Endodermal cell (in vitro differentiated cells): ENCODE results near the gene EPHB1. TPM values are rescaled to one million over a fixed set of nuclear protein-coding genes. Genes with fewer than 3 reads are reported as not detected.

ENCODE experiments used
- DNase-seq: peaks from one replicate; pipeline ENCODE4 v3.0.0-alpha.2; 2017
- H3K27ac ChIP-seq: 2 replicates; pipeline ENCODE4 v1.5.1; 2013; ENCODE audit warnings: mild to moderate bottlenecking, low read depth, low read length, moderate library complexity
- H3K27me3 ChIP-seq: 2 replicates; pipeline ENCODE4 v1.6.1; 2013; ENCODE audit warnings: mild to moderate bottlenecking, low read length, moderate library complexity; ENCODE audit not compliant: insufficient read depth, control insufficient read depth, poor library complexity, severe bottlenecking
- H3K36me3 ChIP-seq: 2 replicates; pipeline ENCODE4 v1.7.0; 2013; ENCODE audit warnings: mild to moderate bottlenecking, low read length, moderate library complexity; ENCODE audit not compliant: control insufficient read depth, insufficient read depth
- H3K4me1 ChIP-seq: one replicate; pipeline ENCODE4 v1.7.0; 2013; ENCODE audit warnings: low read length; ENCODE audit not compliant: control insufficient read depth, insufficient read depth
- H3K4me3 ChIP-seq: 2 replicates; pipeline ENCODE4 v1.5.1; 2013; ENCODE audit warnings: mild to moderate bottlenecking, low read length, moderate library complexity
- H3K9ac ChIP-seq: 2 replicates; pipeline ENCODE4 v1.6.1; 2013; ENCODE audit warnings: mild to moderate bottlenecking, low read length, moderate library complexity; ENCODE audit not compliant: poor library complexity, severe bottlenecking; ENCODE audit errors: extremely low read depth
- H3K9me3 ChIP-seq: 2 replicates; pipeline ENCODE4 v1.6.1; 2013; ENCODE audit warnings: mild to moderate bottlenecking, low read length, moderate library complexity; ENCODE audit not compliant: control insufficient read depth
- H3K27ac Mint-ChIP-seq: 2 replicates; pipeline ENCODE4 v1.8.0; 2020; ENCODE audit warnings: mixed read lengths
- H3K27me3 Mint-ChIP-seq: 2 replicates; pipeline ENCODE4 v1.8.0; 2021; ENCODE audit warnings: mild to moderate bottlenecking, mixed read lengths; ENCODE audit not compliant: insufficient read depth
- H3K36me3 Mint-ChIP-seq: 2 replicates; pipeline ENCODE4 v1.8.0; 2020; ENCODE audit warnings: low read depth, mixed read lengths
- H3K4me1 Mint-ChIP-seq: 2 replicates; pipeline ENCODE4 v1.8.0; 2020; ENCODE audit warnings: mixed read lengths
- H3K4me3 Mint-ChIP-seq: 2 replicates; pipeline ENCODE4 v1.8.0; 2020; ENCODE audit warnings: mild to moderate bottlenecking, moderate library complexity, mixed read lengths
- H3K9me3 Mint-ChIP-seq: 2 replicates; pipeline ENCODE4 v1.8.0; 2020; ENCODE audit warnings: mild to moderate bottlenecking, mixed read lengths
- WGBS, 2 experiments: methylation state at CpG; one replicate each; pipeline versions ENCODE4 v1.1.5 to v1.1.7; 2013; ENCODE audit warnings: missing lambda C conversion rate in 2 of 2, mixed read lengths in 1 of 2; ENCODE audit not compliant: insufficient coverage in 1 of 2, insufficient read length in 1 of 2; 5-methylcytosine and 5-hydroxymethylcytosine counted together
- total RNA-seq, 2 donors: library from RNA; stranded (reverse); fragmentation: NEBNext Ultra II Directional in 1 of 2; extraction: Animal tissue kit (Norgen Biotek cat#: 25700) in 1 of 2; gene quantifications; 2 replicates in 1 of 2; 3 replicates in 1 of 2; pipeline ENCODE4 v1.2.1, GENCODE V29; 2021
- TF ChIP-seq, protein P1 (sequence below): fragments of 200-600 bp; sonication (generic); conservative IDR thresholded peaks from 2 replicates; pipeline ENCODE4 v1.5.0; 2021; ENCODE audit warnings: antibody characterized with exemption, mild to moderate bottlenecking

The EPHB1 gene
- total RNA-seq, 2 donors from 2014 or later, result 2.9 to 3.6 TPM

GRCh38 chr3:135089451-135089850, 294.4 kb downstream of the EPHB1 start:
- Mint-ChIP-seq H3K27me3 (peaks cover 36% of the 10 kb centered on the region), H3K9me3 (no peaks in the 10 kb centered on the region), H3K27ac (no peak overlapping the region), H3K36me3 (no peaks in the 10 kb centered on the region), H3K4me3 (no peak overlapping the region), H3K4me1 (peaks cover 4% of the 10 kb centered on the region)
- H3K36me3 ChIP-seq, result no peaks in the 10 kb centered on the region
- peaks cover 15% of the 10 kb centered on the region for H3K27me3 ChIP-seq
- no peak overlapping the region for H3K9ac ChIP-seq
- H3K4me1 ChIP-seq, result peaks cover 2% of the 10 kb centered on the region
- DNase-seq, result no peak
- H3K4me3 ChIP-seq, result no peak overlapping the region
- no peak overlapping the region for H3K27ac ChIP-seq
- H3K9me3 ChIP-seq, result no peaks in the 10 kb centered on the region
- WGBS, 2 experiments, result 91 to 100% methylated on average over 2 to 5 of the region's 5 CpGs
- TF ChIP-seq, protein P1, sequence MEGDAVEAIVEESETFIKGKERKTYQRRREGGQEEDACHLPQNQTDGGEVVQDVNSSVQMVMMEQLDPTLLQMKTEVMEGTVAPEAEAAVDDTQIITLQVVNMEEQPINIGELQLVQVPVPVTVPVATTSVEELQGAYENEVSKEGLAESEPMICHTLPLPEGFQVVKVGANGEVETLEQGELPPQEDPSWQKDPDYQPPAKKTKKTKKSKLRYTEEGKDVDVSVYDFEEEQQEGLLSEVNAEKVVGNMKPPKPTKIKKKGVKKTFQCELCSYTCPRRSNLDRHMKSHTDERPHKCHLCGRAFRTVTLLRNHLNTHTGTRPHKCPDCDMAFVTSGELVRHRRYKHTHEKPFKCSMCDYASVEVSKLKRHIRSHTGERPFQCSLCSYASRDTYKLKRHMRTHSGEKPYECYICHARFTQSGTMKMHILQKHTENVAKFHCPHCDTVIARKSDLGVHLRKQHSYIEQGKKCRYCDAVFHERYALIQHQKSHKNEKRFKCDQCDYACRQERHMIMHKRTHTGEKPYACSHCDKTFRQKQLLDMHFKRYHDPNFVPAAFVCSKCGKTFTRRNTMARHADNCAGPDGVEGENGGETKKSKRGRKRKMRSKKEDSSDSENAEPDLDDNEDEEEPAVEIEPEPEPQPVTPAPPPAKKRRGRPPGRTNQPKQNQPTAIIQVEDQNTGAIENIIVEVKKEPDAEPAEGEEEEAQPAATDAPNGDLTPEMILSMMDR, result no peak

GRCh38 chr3:135090020-135090717, 295.1 kb downstream of the EPHB1 start:
- H3K27ac ChIP-seq, result no peak overlapping the region
- H3K36me3 Mint-ChIP-seq, result no peaks in the 10 kb centered on the region
- no peak overlapping the region for H3K27ac Mint-ChIP-seq
- no peaks in the 10 kb centered on the region for H3K9me3 Mint-ChIP-seq
- DNase-seq, result no peak
- 92 to 100% methylated on average over 1 to 2 of the region's 2 CpGs for WGBS, 2 experiments
- peaks cover 34% of the 10 kb centered on the region for H3K27me3 Mint-ChIP-seq
- H3K27me3 ChIP-seq, result peaks cover 20% of the 10 kb centered on the region
- peaks cover 2% of the 10 kb centered on the region for H3K4me1 ChIP-seq
- TF ChIP-seq, protein P1, result no peak
- H3K9ac ChIP-seq, result no peak overlapping the region
- H3K4me1 Mint-ChIP-seq, result peaks cover 5% of the 10 kb centered on the region
- H3K4me3 Mint-ChIP-seq, result no peak overlapping the region
- H3K9me3 ChIP-seq, result no peaks in the 10 kb centered on the region
- H3K36me3 ChIP-seq, result no peaks in the 10 kb centered on the region
- no peak overlapping the region for H3K4me3 ChIP-seq

- H3K27ac ChIP-seq, result no peak overlapping the region
- H3K27me3 ChIP-seq, result peaks cover 21% of the 10 kb centered on the region
- H3K27ac Mint-ChIP-seq, result no peak overlapping the region
- TF ChIP-seq, protein P1, result no peak
- peaks cover 9% of the 10 kb centered on the region for H3K4me1 Mint-ChIP-seq
- peaks cover 2% of the 10 kb centered on the region for H3K4me1 ChIP-seq
- DNase-seq, result no peak
- no peaks in the 10 kb centered on the region for H3K36me3 Mint-ChIP-seq
- no peaks in the 10 kb centered on the region for H3K9me3 Mint-ChIP-seq
- no peaks in the 10 kb centered on the region for H3K36me3 ChIP-seq
- H3K9ac ChIP-seq, result no peak overlapping the region
- H3K4me3 Mint-ChIP-seq, result no peak overlapping the region
- WGBS, 2 experiments, result 75 to 88% methylated on average over 4 to 5 of the region's 5 CpGs
- H3K27me3 Mint-ChIP-seq, result peaks cover 28% of the 10 kb centered on the region
- no peak overlapping the region for H3K4me3 ChIP-seq
- no peaks in the 10 kb centered on the region for H3K9me3 ChIP-seq
Observed at GRCh38 chr3:135091946-135092345, 296.9 kb downstream of the EPHB1 start.
